T1000 (cell line): ENCODE data around the gene PIK3CG.

ENCODE experiments used
- DNase-seq: peaks from one replicate; lab custom pipeline; 2025; ENCODE audit warnings: mixed read lengths; lab: John Stamatoyannopoulos, UW

PIK3CG gene

GRCh38 chr7:106858618-106859532 is 6.2 kb upstream of the PIK3CG start:
- no peak for DNase-seq

- no peak for DNase-seq
Measured at GRCh38 chr7:106862317-106863089, 2.6 kb upstream of the PIK3CG start.

- DNase-seq, result no peak
Measured at GRCh38 chr7:106863274-106863997, 1.6 kb upstream of the PIK3CG start.

- DNase-seq, result no peak
Measured at GRCh38 chr7:106864298-106865081, 592 bp upstream of the PIK3CG start.

- DNase-seq, result no peak
Measured at GRCh38 chr7:106866298-106867281, 1.5 kb downstream of the PIK3CG start.

- DNase-seq, result no peak
Measured at GRCh38 chr7:106867641-106868351, 2.7 kb downstream of the PIK3CG start.

GRCh38 chr7:106868364-106868763 is 3.3 kb downstream of the PIK3CG start:
- no peak for DNase-seq

- DNase-seq, result no peak
Measured at GRCh38 chr7:106869954-106870353, 4.9 kb downstream of the PIK3CG start.

GRCh38 chr7:106870528-106870927 is 5.4 kb downstream of the PIK3CG start:
- no peak for DNase-seq

- DNase-seq, result no peak
Measured at GRCh38 chr7:106870983-106871410, 5.9 kb downstream of the PIK3CG start.

GRCh38 chr7:106871793-106872571 is 6.9 kb downstream of the PIK3CG start:
- DNase-seq, result no peak

- DNase-seq, result no peak
Measured at GRCh38 chr7:106872763-106873162, 7.7 kb downstream of the PIK3CG start.

GRCh38 chr7:106874076-106874475 is 9.0 kb downstream of the PIK3CG start:
- no peak for DNase-seq

- DNase-seq, result no peak
Measured at GRCh38 chr7:106875508-106875907, 10.4 kb downstream of the PIK3CG start.

- no peak for DNase-seq
Measured at GRCh38 chr7:106878748-106879439, 13.8 kb downstream of the PIK3CG start.

- no peak for DNase-seq
Measured at GRCh38 chr7:106881984-106882383, 16.9 kb downstream of the PIK3CG start.

- no peak for DNase-seq
Measured at GRCh38 chr7:106883456-106884026, 18.5 kb downstream of the PIK3CG start.

- DNase-seq, result no peak
Measured at GRCh38 chr7:106885652-106886051, 20.6 kb downstream of the PIK3CG start.
